NCI-H1105 (cell line): ENCODE measurements around the gene SRI.
A peak's percentile ranks its signal among the peaks of the same experiment; 100 is the strongest.

Source experiments
- DNase-seq: peaks from one replicate; lab custom pipeline; 2025; lab: John Stamatoyannopoulos, UW

The SRI gene

GRCh38 chr7:88224601-88225275 lies 4.9 kb upstream of the SRI start:
- DNase-seq, result no peak

DNA sequence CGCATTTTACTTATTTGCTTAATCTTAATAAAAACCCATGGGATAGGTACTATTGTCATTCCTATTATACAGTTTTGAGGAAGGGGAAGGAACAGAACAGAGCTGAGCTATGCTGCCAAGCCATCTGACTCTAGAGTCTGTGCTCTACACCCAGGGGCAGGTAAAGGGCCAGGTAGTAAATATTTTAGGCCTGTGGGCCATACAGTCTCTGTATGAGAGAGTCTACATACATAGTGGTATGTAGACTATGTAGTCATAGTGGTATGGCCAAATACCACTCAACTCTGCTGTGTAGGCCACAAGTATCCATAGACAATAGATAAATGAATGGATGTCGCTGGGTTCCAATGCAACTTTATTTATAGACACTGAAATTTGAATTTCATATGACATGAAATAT lies 3.4 kb upstream of the SRI start:
- DNase-seq, result no peak

DNA sequence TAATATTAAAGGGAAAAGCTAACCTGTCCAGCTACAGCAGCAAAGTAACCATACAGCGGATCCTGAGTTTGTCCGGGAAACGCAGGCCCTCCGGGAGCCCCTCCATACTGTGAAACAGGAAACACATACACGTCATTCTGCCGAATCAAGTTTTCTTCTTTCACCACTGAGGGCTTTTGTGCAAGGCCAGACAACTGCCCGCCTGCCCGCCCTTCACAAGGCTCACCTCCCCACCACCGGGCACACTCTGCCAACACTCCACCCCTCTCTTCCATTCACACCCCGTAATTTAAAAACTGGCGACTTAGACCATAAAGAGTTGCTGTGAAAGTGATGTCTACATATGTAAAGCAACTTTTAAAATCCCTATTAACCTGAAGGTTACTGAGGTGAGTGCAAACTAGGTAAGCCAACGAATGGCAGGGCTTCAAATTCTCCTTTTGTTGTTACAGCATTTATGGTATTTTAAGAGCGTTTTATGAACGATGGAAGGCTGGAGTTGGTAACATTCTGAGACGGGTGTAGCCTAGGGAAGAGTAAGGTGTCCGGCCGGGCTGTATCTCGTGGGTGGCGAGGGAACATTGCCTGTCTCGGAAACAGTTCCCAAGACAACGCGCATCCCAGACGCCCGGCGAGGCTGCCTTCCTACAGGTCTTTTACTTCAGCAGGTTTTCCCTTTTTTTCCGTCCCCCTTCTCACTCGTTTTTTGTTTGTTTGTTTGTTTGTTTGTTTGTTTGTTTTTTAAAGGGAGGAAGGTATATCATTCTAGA lies 817 bp downstream of the SRI start:
- DNase-seq, result peak; percentile 51

GRCh38 chr7:88218429-88218745 lies 1.5 kb downstream of the SRI start:
- DNase-seq, result no peak

GRCh38 chr7:88217675-88218428 lies 2.0 kb downstream of the SRI start:
- no peak for DNase-seq

DNA sequence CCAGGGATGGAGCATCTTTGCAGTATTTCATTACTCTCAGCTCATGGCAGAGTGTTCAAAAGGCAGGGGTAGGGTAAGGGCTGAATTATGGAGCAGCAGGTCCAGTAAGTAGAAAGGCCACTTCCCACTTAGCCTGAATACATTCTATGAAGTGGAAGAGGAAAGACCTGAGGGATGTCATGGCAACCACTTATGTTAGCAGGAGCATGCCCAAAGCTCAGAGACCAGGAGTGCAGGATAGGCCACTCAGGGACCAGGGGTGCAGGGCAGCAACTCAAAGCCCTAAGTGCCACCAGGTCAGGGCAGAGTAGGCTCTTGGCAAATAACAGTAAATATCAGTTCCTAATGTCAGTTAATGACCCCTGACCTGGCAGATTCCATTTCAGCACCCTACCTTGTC lies 3.6 kb downstream of the SRI start:
- no peak for DNase-seq

DNA sequence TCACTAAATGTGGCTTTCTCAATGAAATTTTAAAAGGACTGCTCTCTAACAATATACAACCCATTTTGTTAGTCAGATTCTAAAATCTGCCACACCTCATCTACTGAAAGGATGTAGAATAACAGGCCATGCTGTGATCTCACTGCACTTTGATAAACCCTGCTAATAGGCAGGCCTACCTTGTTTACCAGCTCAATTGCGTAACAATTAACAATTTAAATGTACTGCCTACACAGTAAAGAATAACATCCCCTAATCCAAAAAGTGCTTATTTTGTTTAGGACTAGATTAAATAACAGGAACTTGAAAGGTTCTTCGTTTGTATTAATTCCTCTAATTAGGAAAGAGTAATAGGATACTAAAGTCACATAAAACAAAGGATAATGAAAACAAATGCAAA lies 4.5 kb downstream of the SRI start:
- no peak for DNase-seq

- no peak for DNase-seq
These were observed 5.4 kb downstream of the SRI start for GRCh38 chr7:88214456-88214855.

GRCh38 chr7:88212918-88213317 lies 6.9 kb downstream of the SRI start:
- no peak for DNase-seq

GRCh38 chr7:88208521-88208920 lies 11.3 kb downstream of the SRI start:
- no peak for DNase-seq

DNA sequence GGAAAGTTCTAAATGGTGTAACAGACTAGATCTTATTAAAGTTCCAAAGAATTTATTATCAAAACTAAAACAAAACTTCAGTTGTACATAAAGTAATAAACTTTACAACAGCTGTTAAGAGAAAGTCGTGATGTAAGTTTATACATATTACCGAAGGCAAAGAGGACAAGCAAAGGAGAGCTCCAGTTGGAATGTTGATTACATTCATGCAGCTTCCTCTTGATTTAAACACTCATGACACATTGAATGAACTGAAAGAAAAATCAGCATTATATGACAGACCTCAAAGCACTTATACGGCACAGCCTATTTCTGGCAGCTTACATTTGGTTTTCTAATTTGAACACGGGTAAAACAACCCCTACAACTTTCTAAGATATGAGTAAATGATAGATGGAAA lies 13.6 kb downstream of the SRI start:
- DNase-seq, result no peak

GRCh38 chr7:88205179-88205578 lies 14.7 kb downstream of the SRI start:
- DNase-seq, result no peak

- DNase-seq, result no peak
These were observed 15.2 kb downstream of the SRI start for GRCh38 chr7:88204525-88205110.

GRCh38 chr7:88203401-88203800 lies 16.4 kb downstream of the SRI start:
- no peak for DNase-seq

- DNase-seq, result no peak
These were observed 17.0 kb downstream of the SRI start for GRCh38 chr7:88202799-88203198.

- no peak for DNase-seq
These were observed 17.6 kb downstream of the SRI start for GRCh38 chr7:88202278-88202677.

DNA sequence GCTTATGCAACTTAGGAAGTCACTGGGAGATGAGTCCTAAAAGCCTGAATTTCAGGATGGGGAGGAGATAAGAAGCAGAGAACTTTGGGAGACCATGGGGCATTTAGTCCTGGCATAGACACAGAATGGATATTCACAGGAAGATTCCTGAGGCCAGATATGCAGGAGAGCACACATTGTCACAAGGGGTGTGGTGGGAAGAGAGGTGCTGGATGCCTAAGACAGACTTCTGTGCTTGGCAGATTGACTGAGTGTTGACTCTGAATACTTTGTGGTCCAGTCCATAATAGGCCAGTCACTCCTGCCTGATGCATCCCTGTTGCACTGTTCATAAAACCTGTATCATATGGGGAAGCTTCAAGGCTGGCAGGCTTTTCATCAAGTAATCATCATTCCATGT lies 18.5 kb downstream of the SRI start:
- peak; percentile 51 for DNase-seq

DNA sequence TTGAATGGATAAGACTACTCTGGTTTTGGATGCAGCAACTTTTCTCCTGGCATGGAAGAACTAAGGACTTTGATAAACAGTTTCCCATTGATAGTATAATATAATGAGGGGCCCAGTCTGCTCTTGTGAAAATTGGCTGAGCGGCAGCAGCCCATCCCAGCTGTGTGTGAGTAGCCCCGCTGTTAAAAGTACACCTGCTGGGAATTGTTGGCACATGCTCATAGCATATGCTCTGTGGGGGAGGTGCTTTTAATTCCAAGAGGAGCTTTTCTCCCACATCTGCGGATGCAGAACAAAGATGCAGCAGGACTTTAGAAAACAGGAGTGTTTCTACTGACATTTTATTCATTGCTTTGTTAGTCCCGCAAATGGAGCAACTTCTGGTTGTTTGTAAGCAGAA lies 19.0 kb downstream of the SRI start:
- peak; percentile 95 for DNase-seq

- DNase-seq, result peak; percentile 59
These were observed 19.6 kb downstream of the SRI start for GRCh38 chr7:88200261-88200660.

DNA sequence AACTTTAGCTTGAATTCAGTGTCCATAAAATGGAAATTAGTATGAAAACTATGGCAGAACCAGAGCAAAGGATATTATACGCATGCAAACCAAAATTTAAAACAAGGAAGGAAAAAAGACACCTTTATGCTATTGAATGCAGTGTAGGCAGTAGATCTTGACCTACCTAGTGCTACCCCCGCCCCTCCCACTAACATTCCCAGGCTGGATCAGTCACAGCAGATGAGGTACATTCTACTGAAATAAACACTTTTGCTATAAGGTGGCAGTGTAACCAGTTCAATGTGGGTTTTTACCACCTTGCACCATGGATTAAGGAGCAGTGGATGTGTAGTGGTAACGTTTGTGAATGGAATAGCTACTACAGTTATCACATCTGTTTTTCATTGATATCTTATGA lies 27.9 kb downstream of the SRI start:
- no peak for DNase-seq

- DNase-seq, result no peak
These were observed 34.2 kb downstream of the SRI start for GRCh38 chr7:88185650-88186049.

DNA sequence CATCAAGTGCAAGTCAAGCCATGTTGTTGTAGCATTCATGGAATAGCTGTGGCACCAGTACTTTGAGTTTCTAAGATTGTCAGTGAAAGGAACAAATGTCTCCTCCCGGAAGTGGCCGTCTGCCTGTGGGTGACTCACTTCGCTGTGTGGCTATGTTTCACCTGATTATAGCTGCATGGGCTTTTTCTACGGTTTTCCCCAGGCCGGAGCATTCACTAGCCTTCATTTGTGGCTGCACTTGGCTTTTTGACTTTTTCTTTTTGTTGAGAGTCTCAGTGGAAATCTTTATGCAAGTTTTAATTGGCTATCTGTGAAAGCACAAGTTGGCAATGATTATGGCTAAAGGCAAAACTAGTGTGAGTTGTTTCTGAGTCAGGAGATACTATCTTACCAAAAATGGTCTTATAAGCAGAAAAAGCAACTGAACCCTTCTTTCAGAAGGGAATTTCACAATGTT lies 35.0 kb downstream of the SRI start:
- DNase-seq, result no peak

GRCh38 chr7:88183051-88183450 lies 36.8 kb downstream of the SRI start:
- no peak for DNase-seq
